HepG2 (cell line): ENCODE results near the gene SNX15. TPM values are rescaled to one million over a fixed set of nuclear protein-coding genes. Genes with fewer than 3 reads are reported as not detected.

Source experiments
- ETV6 ChIP-seq: sonication (generic); formaldehyde crosslinking; conservative IDR thresholded peaks from 2 replicates; pipeline ENCODE4 v1.4.0; 2020; ENCODE audit warnings: missing genetic modification reagents
- FOXK2 ChIP-seq: fragments of 450-650 bp; IDR thresholded peaks from 2 replicates; pipeline ENCODE4 v1.6.1; 2016
- KDM5A ChIP-seq: fragments of 200-600 bp; sonication (generic); IDR thresholded peaks from 2 replicates; pipeline ENCODE4 v1.7.0; 2018; ENCODE audit warnings: antibody characterized with exemption, mild to moderate bottlenecking, low read length, borderline replicate concordance
- KLF16 ChIP-seq, 2 experiments: sonication (generic) in 1 of 2; formaldehyde crosslinking in 1 of 2; IDR thresholded peaks; 2 replicates each; pipeline versions ENCODE4 v1.6.1 to v1.8.0; 2016 to 2023; ENCODE audit warnings: missing genetic modification reagents in 2 of 2, missing compliant biosample characterization in 1 of 2
- MEIS2 ChIP-seq: sonication (generic); formaldehyde crosslinking; IDR thresholded peaks from 2 replicates; pipeline ENCODE4 v1.9.0; 2021; ENCODE audit warnings: mild to moderate bottlenecking, missing genetic modification reagents
- NFIC ChIP-seq: IDR thresholded peaks from 2 replicates; pipeline ENCODE4 v1.6.1; 2012; ENCODE audit warnings: mild to moderate bottlenecking, low read length, inconsistent platforms
- RAD21 ChIP-seq: fragments of 450-650 bp; formaldehyde crosslinking; IDR thresholded peaks from 2 replicates; pipeline ENCODE4 v1.5.0; 2020; ENCODE audit warnings: mild to moderate bottlenecking
- SOX6 ChIP-seq, 2 experiments: fragments of 450-650 bp in 1 of 2; sonication (generic) in 1 of 2; formaldehyde crosslinking in 1 of 2; IDR thresholded peaks; 2 replicates each; pipeline versions ENCODE4 v1.4.0 to v1.6.1; 2017 to 2020; ENCODE audit warnings: antibody characterized with exemption in 1 of 2, mild to moderate bottlenecking in 1 of 2, missing genetic modification reagents in 1 of 2
- TP53 ChIP-seq: sonication (generic); formaldehyde crosslinking; conservative IDR thresholded peaks from 2 replicates; pipeline ENCODE4 v1.4.0; 2020; ENCODE audit warnings: missing genetic modification reagents
- ZBTB38 ChIP-seq: sonication (generic); formaldehyde crosslinking; IDR thresholded peaks from 2 replicates; pipeline ENCODE4 v1.5.1; 2020; ENCODE audit warnings: mild to moderate bottlenecking, missing genetic modification reagents
- ZFYVE20 ChIP-seq: sonication (generic); formaldehyde crosslinking; IDR thresholded peaks from 2 replicates; pipeline ENCODE4 v1.8.0; 2023; ENCODE audit warnings: low read depth, mild to moderate bottlenecking, moderate library complexity, missing genetic modification reagents, borderline replicate concordance
- ZNF329 ChIP-seq: sonication (generic); formaldehyde crosslinking; IDR thresholded peaks from 2 replicates; pipeline ENCODE4 v1.9.0; 2021; ENCODE audit warnings: low read depth, mild to moderate bottlenecking, missing genetic modification reagents
- ZNF564 ChIP-seq: sonication (generic); formaldehyde crosslinking; IDR thresholded peaks from 2 replicates; pipeline ENCODE4 v1.8.1; 2023; ENCODE audit warnings: mild to moderate bottlenecking, missing genetic modification reagents
- ZNF766 ChIP-seq: sonication (generic); formaldehyde crosslinking; IDR thresholded peaks from 2 replicates; pipeline ENCODE4 v1.5.0; 2020; ENCODE audit warnings: missing genetic modification reagents, borderline replicate concordance
- ZNF777 ChIP-seq: sonication (generic); formaldehyde crosslinking; IDR thresholded peaks from 2 replicates; pipeline ENCODE4 v1.4.0; 2020; ENCODE audit warnings: missing genetic modification reagents
- ZNF780A ChIP-seq: sonication (generic); formaldehyde crosslinking; IDR thresholded peaks from 2 replicates; pipeline ENCODE4 v1.8.0; 2022; ENCODE audit warnings: mild to moderate bottlenecking, missing genetic modification reagents, moderate library complexity
- ZSCAN31 ChIP-seq: sonication (generic); formaldehyde crosslinking; IDR thresholded peaks from 2 replicates; pipeline ENCODE4 v1.5.0; 2020; ENCODE audit warnings: low read depth, mild to moderate bottlenecking, missing genetic modification reagents
- polyA plus RNA-seq, 8 experiments: library from polyadenylated mRNA; depleted of rRNA in 3 of 8; stranded (reverse) in 7 of 8; unstranded in 1 of 8; fragments of >200 nt; fragmentation: Illumina TruSeq in 4 of 8; extraction: Trizol in 4 of 8; gene quantifications; 2 replicates each; pipeline versions ENCODE4 v1.2.1 to v1.2.3, GENCODE V29; 2011 to 2016; ENCODE audit warnings: low read depth in 4 of 8, missing spikeins in 1 of 8, mixed read lengths in 1 of 8; ENCODE audit not compliant: insufficient read depth in 1 of 8
- total RNA-seq, 5 experiments: library from RNA; depleted of rRNA; stranded (reverse); fragments of >200 nt; fragmentation: Illumina TruSeq; extraction: Trizol; gene quantifications; 2 replicates each; pipeline ENCODE4 v1.2.3, GENCODE V29; 2016; ENCODE audit warnings: low read depth in 1 of 5
- TF ChIP-seq, protein P1 (sequence below): IDR thresholded peaks from 2 replicates; pipeline ENCODE4 v1.6.1; 2012; ENCODE audit warnings: low read depth, low read length, improper control_type of control experiment
- TF ChIP-seq, protein P2 (sequence below): sonication (generic); formaldehyde crosslinking; IDR thresholded peaks from 2 replicates; pipeline ENCODE4 v1.4.0; 2020; ENCODE audit warnings: mild to moderate bottlenecking, missing genetic modification reagents
- TF ChIP-seq, protein P3 (sequence below): sonication (generic); formaldehyde crosslinking; IDR thresholded peaks from 2 replicates; pipeline ENCODE4 v1.5.0; 2020; ENCODE audit warnings: missing genetic modification reagents
- TF ChIP-seq, protein P4 (sequence below): sonication (generic); formaldehyde crosslinking; IDR thresholded peaks from 2 replicates; pipeline ENCODE4 v1.8.1; 2023; ENCODE audit warnings: mild to moderate bottlenecking, moderate library complexity, missing genetic modification reagents
- TF ChIP-seq, protein P5 (sequence below): fragments of 450-650 bp; IDR thresholded peaks from 2 replicates; pipeline ENCODE4 v1.6.1; 2017; ENCODE audit warnings: mild to moderate bottlenecking

SNX15 gene
- total and polyA plus RNA-seq, 2 of the 13 experiments (the other 11 are each of a cell fraction or from before 2014, with no cell fraction given) = 19.1 to 22.6 TPM

DNA sequence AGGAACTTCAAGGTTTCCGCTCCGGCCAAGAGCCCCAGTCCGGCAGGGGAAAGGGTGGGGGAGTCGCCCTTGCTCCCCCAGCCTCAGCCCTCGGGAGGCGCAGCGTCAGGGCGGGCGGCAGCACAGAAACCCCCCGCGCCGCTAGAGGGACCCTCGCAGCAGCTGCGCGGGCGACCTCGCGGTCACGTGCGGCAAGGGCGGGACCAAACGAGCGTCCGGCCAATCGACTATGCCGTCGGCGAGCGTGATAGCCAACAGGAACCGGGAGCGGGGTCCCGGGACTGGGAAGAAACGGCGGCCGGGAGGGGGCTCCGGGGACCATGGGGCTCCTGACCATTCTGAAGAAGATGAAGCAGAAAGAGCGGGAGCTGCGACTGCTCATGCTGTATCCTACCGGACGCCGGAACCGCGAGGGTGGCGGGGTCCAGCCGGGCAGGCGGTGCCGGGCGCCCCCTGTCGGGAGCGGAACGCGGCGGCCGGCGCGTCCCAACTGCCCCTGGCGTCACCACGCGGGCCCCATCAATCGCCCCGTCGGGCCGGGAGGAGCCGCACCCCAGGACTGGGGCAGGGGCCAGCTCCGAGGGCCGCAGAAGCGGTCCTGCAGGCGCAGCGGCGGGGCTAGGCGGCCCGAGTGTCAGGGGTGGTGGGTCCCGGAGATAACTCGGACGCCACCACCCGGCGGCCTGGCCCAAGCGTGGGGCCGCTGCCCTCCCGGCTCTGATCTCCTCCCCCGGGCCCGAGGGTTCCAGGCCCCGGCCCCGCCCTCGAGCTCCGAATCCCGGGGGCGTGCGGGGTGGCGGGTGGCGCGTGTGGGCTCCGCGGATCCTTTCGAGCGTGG, 13.1 kb upstream of the SNX15 start, which contains the start of gene ARL2 (continued):
- TF ChIP-seq KLF16 (CRISPR knock-in tag; IDR thresholded peaks at IDR 0.05) (no peak), TP53 (CRISPR knock-in tag) (no peak), ETV6 (CRISPR knock-in tag) (no peak), ZBTB38 (CRISPR knock-in tag) (peak; percentile 30; the same call in 1 of the 2 replicates), ZNF564 (peak; percentile 75; the same call in 1 of the 2 replicates), ZFYVE20 (CRISPR knock-in tag) (0 out of 2 replicates have a peak, but pooled peaks have one; percentile 59), ZSCAN31 (CRISPR knock-in tag) (peak; percentile 63; the same call in 1 of the 2 replicates), NFIC (no peak), ZNF766 (CRISPR knock-in tag) (peak; percentile 78; the same call in 1 of the 2 replicates), ZNF329 (CRISPR knock-in tag) (peak; percentile 74; the same call in 1 of the 2 replicates), ZNF777 (peak; percentile 97), ZNF780A (CRISPR knock-in tag) (no peak), SOX6 (IDR thresholded peaks at IDR 0.05) (no peak), SOX6 (CRISPR knock-in tag; IDR thresholded peaks at IDR 0.05) (no peak), FOXK2 (no peak), RAD21 (CRISPR knock-in tag) (peak; percentile 62), MEIS2 (CRISPR knock-in tag) (peak; percentile 45; the same call in 1 of the 2 replicates), KDM5A (peak; percentile 47)
- TF ChIP-seq, protein P1, sequence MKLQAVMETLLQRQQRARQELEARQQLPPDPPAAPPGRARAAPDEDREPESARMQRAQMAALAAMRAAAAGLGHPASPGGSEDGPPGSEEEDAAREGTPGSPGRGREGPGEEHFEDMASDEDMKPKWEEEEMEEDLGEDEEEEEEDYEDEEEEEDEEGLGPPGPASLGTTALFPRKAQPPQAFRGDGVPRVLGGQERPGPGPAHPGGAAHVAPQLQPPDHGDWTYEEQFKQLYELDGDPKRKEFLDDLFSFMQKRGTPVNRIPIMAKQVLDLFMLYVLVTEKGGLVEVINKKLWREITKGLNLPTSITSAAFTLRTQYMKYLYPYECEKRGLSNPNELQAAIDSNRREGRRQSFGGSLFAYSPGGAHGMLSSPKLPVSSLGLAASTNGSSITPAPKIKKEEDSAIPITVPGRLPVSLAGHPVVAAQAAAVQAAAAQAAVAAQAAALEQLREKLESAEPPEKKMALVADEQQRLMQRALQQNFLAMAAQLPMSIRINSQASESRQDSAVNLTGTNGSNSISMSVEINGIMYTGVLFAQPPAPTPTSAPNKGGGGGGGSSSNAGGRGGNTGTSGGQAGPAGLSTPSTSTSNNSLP = no peak
- TF ChIP-seq, protein P2, sequence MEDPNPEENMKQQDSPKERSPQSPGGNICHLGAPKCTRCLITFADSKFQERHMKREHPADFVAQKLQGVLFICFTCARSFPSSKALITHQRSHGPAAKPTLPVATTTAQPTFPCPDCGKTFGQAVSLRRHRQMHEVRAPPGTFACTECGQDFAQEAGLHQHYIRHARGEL (CRISPR knock-in tag) = peak; percentile 82; the same call in 1 of the 2 replicates
- TF ChIP-seq, protein P3, sequence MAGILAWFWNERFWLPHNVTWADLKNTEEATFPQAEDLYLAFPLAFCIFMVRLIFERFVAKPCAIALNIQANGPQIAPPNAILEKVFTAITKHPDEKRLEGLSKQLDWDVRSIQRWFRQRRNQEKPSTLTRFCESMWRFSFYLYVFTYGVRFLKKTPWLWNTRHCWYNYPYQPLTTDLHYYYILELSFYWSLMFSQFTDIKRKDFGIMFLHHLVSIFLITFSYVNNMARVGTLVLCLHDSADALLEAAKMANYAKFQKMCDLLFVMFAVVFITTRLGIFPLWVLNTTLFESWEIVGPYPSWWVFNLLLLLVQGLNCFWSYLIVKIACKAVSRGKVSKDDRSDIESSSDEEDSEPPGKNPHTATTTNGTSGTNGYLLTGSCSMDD (CRISPR knock-in tag) = no peak
- TF ChIP-seq, protein P4, sequence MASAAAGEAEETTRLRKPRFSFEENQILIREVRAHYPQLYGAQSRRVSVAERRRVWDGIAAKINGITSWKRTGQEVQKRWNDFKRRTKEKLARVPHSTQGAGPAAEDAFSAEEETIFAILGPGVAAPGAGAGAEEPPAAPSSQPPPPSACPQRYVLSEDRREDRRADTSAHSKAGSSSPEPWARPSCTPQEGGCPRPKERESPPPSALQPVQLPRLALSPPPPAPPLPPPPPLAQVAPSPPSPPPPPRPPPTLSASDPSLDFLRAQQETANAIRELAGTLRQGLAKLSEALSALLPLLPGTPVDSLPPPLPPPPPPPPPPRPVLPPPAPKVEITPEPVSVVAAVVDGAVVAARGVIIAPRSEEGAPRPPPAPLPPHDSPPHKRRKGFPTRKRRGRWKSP (CRISPR knock-in tag) = peak; percentile 72
- TF ChIP-seq, protein P5, sequence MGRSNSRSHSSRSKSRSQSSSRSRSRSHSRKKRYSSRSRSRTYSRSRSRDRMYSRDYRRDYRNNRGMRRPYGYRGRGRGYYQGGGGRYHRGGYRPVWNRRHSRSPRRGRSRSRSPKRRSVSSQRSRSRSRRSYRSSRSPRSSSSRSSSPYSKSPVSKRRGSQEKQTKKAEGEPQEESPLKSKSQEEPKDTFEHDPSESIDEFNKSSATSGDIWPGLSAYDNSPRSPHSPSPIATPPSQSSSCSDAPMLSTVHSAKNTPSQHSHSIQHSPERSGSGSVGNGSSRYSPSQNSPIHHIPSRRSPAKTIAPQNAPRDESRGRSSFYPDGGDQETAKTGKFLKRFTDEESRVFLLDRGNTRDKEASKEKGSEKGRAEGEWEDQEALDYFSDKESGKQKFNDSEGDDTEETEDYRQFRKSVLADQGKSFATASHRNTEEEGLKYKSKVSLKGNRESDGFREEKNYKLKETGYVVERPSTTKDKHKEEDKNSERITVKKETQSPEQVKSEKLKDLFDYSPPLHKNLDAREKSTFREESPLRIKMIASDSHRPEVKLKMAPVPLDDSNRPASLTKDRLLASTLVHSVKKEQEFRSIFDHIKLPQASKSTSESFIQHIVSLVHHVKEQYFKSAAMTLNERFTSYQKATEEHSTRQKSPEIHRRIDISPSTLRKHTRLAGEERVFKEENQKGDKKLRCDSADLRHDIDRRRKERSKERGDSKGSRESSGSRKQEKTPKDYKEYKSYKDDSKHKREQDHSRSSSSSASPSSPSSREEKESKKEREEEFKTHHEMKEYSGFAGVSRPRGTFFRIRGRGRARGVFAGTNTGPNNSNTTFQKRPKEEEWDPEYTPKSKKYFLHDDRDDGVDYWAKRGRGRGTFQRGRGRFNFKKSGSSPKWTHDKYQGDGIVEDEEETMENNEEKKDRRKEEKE = no peak
